IMR-90 (cell line): Measurements from ENCODE around the gene NXN.

Experiments used
- BHLHE40 ChIP-seq: fragments of 150-350 bp; IDR thresholded peaks from 2 replicates; pipeline ENCODE4 v1.6.1; 2016; ENCODE audit warnings: mild to moderate bottlenecking, low read depth, low read length
- MAZ ChIP-seq: IDR thresholded peaks from 2 replicates; pipeline ENCODE4 v1.6.1; 2012; ENCODE audit warnings: low read depth, mild to moderate bottlenecking, low read length, improper control_type of control experiment, moderate library complexity, borderline replicate concordance
- POLR2A ChIP-seq: IDR thresholded peaks from 2 replicates; pipeline ENCODE4 v1.6.1; 2012; ENCODE audit warnings: mild to moderate bottlenecking, low read depth, low read length
- RAD21 ChIP-seq: IDR thresholded peaks from 2 replicates; pipeline ENCODE4 v1.6.1; 2012; ENCODE audit warnings: low read length, improper control_type of control experiment
- RCOR1 ChIP-seq: IDR thresholded peaks from 2 replicates; pipeline ENCODE4 v1.6.1; 2012; ENCODE audit warnings: mild to moderate bottlenecking, low read length, improper control_type of control experiment; ENCODE audit not compliant: insufficient replicate concordance
- SMC3 ChIP-seq: fragments of 150-350 bp; IDR thresholded peaks from 2 replicates; pipeline ENCODE4 v1.6.1; 2016; ENCODE audit warnings: low read depth, mild to moderate bottlenecking, antibody characterized with exemption, low read length, moderate library complexity
- TF ChIP-seq, protein P1 (sequence below): conservative IDR thresholded peaks from 2 replicates; pipeline ENCODE4 v1.5.1; 2012; ENCODE audit warnings: mild to moderate bottlenecking, low read depth, low read length, improper control_type of control experiment
- TF ChIP-seq, protein P2 (sequence below): fragments of 150-350 bp; IDR thresholded peaks from 2 replicates; pipeline ENCODE4 v1.6.1; 2017; ENCODE audit warnings: mild to moderate bottlenecking, antibody characterized with exemption, low read length, low read depth

DNA sequence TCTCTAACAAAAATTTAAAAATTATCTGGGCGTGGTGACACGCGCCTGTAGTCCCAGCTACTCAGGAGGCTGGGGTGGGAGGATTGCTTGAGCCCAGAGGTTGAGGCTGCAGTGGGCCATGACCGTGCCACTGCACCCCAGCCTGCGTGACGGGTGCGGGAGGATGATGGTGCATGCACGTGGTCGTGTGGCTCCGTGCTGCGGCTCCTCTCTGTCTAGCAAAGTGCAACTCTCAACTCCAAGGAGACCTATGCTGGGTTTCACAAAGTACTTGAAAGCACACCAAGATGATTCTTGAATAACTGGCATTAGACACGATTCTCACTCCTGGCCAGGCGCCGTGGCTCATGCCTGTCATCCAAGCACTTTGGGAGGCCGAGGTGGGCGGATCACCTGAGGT is 25.8 kb downstream of the NXN start:
- TF ChIP-seq, protein P1, sequence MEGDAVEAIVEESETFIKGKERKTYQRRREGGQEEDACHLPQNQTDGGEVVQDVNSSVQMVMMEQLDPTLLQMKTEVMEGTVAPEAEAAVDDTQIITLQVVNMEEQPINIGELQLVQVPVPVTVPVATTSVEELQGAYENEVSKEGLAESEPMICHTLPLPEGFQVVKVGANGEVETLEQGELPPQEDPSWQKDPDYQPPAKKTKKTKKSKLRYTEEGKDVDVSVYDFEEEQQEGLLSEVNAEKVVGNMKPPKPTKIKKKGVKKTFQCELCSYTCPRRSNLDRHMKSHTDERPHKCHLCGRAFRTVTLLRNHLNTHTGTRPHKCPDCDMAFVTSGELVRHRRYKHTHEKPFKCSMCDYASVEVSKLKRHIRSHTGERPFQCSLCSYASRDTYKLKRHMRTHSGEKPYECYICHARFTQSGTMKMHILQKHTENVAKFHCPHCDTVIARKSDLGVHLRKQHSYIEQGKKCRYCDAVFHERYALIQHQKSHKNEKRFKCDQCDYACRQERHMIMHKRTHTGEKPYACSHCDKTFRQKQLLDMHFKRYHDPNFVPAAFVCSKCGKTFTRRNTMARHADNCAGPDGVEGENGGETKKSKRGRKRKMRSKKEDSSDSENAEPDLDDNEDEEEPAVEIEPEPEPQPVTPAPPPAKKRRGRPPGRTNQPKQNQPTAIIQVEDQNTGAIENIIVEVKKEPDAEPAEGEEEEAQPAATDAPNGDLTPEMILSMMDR, result no peak
- TF ChIP-seq RAD21 (no peak), POLR2A (no peak), MAZ (no peak), SMC3 (no peak), BHLHE40 (no peak), RCOR1 (no peak)
- TF ChIP-seq, protein P2, sequence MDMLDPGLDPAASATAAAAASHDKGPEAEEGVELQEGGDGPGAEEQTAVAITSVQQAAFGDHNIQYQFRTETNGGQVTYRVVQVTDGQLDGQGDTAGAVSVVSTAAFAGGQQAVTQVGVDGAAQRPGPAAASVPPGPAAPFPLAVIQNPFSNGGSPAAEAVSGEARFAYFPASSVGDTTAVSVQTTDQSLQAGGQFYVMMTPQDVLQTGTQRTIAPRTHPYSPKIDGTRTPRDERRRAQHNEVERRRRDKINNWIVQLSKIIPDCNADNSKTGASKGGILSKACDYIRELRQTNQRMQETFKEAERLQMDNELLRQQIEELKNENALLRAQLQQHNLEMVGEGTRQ, result no peak
